RWPE2 (cell line): ENCODE data around the gene PLPPR1.

ENCODE experiments used
- ATAC-seq: fragments of 200-7000 bp; cut with Tn5 transposase; 3 replicates; pipeline ENCODE4 v1.9.1; 2021; ENCODE audit warnings: low read depth
- DNase-seq: peaks from one replicate; pipeline ENCODE4 v3.0.0-alpha.2; 2020; ENCODE audit warnings: low spot score
- H3K27ac ChIP-seq: fragments of 450-650 bp; 2 replicates; pipeline ENCODE4 v1.5.1; 2017; ENCODE audit warnings: mild to moderate bottlenecking; ENCODE audit not compliant: poor library complexity, severe bottlenecking
- H3K27me3 ChIP-seq: fragments of 250-450 bp; sonication (Bioruptor Pico); 2 replicates; pipeline ENCODE4 v1.5.1; 2021; ENCODE audit warnings: mild to moderate bottlenecking, moderate library complexity; ENCODE audit not compliant: insufficient read depth, poor library complexity, severe bottlenecking
- H3K36me3 ChIP-seq: fragments of 250-450 bp; sonication (Bioruptor Pico); 2 replicates; pipeline ENCODE4 v1.5.1; 2020; ENCODE audit warnings: low read depth, mild to moderate bottlenecking, moderate library complexity
- H3K4me1 ChIP-seq: fragments of 250-450 bp; sonication (Bioruptor Pico); 2 replicates; pipeline ENCODE4 v1.5.1; 2021; ENCODE audit warnings: mild to moderate bottlenecking, moderate library complexity; ENCODE audit not compliant: insufficient read depth, poor library complexity, severe bottlenecking
- H3K4me3 ChIP-seq: fragments of 250-450 bp; sonication (Bioruptor Pico); 2 replicates; pipeline ENCODE4 v1.5.1; 2021; ENCODE audit warnings: mild to moderate bottlenecking, moderate library complexity; ENCODE audit not compliant: severe bottlenecking
- H3K9me3 ChIP-seq: fragments of 250-450 bp; sonication (Bioruptor Pico); 2 replicates; pipeline ENCODE4 v1.5.1; 2021; ENCODE audit warnings: mild to moderate bottlenecking, moderate library complexity; ENCODE audit not compliant: severe bottlenecking
- TF ChIP-seq, protein P1 (sequence below): fragments of 450-650 bp; IDR thresholded peaks from one replicate; pipeline ENCODE4 v1.5.1; 2017; ENCODE audit warnings: mild to moderate bottlenecking, moderate library complexity; ENCODE audit not compliant: poor library complexity, severe bottlenecking

Gene PLPPR1

DNA sequence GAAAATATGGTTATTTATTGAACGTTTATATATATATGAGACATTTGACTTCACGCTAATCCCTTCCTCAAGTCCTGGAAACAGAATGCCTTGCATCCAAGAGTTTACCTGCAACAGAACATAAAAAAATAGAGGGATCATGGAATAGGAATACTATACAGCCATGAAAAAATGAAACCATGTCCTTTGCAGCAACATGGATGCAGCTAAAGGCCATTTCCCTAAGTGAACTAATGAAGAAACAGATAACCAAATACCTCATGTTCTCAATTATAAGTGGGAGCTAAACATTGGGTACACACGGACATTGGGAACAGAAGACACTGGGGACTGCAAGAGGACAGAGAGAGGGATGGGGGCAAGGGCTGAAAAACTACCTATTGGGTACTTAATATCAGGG is 343.3 kb downstream of the PLPPR1 start:
- DNase-seq (no peak), ATAC-seq (no peak)
- Histone ChIP-seq H3K36me3 (no peaks in the 10 kb centered on the region), H3K4me3 (no peak overlapping the region), H3K9me3 (no peaks in the 10 kb centered on the region), H3K4me1 (no peaks in the 10 kb centered on the region), H3K27me3 (no peaks in the 10 kb centered on the region), H3K27ac (no peak overlapping the region)
- TF ChIP-seq, protein P1, sequence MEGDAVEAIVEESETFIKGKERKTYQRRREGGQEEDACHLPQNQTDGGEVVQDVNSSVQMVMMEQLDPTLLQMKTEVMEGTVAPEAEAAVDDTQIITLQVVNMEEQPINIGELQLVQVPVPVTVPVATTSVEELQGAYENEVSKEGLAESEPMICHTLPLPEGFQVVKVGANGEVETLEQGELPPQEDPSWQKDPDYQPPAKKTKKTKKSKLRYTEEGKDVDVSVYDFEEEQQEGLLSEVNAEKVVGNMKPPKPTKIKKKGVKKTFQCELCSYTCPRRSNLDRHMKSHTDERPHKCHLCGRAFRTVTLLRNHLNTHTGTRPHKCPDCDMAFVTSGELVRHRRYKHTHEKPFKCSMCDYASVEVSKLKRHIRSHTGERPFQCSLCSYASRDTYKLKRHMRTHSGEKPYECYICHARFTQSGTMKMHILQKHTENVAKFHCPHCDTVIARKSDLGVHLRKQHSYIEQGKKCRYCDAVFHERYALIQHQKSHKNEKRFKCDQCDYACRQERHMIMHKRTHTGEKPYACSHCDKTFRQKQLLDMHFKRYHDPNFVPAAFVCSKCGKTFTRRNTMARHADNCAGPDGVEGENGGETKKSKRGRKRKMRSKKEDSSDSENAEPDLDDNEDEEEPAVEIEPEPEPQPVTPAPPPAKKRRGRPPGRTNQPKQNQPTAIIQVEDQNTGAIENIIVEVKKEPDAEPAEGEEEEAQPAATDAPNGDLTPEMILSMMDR, result no peak

DNA sequence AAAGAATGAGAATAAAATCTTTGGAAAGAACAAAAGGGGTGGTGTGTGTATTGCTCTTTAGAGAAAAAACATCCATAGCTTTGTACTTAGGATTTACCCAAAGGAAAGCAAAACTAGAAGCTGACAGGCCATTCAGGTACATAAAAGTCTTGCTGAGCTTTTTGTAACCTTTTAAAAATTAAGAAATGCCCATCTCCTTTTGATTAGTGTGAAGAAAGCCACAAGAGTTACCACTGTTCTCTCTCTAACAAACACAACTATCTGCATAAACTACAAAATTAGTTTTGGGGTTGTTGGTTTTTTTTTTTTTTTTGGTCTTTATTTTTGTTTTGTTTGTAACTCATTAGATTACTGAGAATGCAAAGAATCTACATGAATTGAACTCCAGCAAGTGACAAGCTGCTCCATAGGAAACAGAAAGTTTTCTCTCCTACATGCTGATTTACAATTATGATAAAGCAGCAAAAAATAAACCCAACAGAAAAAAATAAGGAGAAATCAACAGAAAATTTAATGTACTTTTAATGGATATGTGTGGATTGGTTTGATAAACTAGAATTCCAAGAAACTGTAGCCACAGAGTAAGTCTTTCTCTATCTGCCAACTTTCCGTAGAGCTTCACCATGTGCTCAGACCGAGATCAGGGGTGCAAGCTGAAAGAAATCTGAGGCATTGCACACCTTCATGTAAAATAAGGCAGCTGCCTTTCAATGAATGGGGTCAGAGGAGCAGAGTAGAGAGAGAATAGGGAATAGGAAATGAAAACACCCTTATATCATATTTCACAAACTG is 344.0 kb downstream of the PLPPR1 start:
- H3K27me3 ChIP-seq, result no peaks in the 10 kb centered on the region
- no peak overlapping the region for H3K4me3 ChIP-seq
- DNase-seq, result no peak
- H3K27ac ChIP-seq, result no peak overlapping the region
- ATAC-seq, result no peak
- no peaks in the 10 kb centered on the region for H3K36me3 ChIP-seq
- TF ChIP-seq, protein P1, result no peak
- no peaks in the 10 kb centered on the region for H3K9me3 ChIP-seq
- H3K4me1 ChIP-seq, result no peaks in the 10 kb centered on the region
